Effector memory CD4-positive, alpha-beta T cell (primary cell): ENCODE results near the gene LGALS9B.
"Not testable (repeated sequence)": the region's sequence is repeated elsewhere in the genome, so short reads cannot be mapped to it uniquely, and the experiment has no call there.

Experiments used
- DNase-seq, 3 donors: peaks; one replicate each; pipeline ENCODE4 v3.0.0-alpha.2; 2020
- H3K27ac ChIP-seq: 2 replicates; pipeline ENCODE4 v1.7.0; 2013; ENCODE audit warnings: mild to moderate bottlenecking, low read length, moderate library complexity; ENCODE audit not compliant: insufficient read depth, poor library complexity, severe bottlenecking
- H3K27me3 ChIP-seq: replicated peaks from 2 replicates; pipeline ENCODE4 v1.7.0; 2013; ENCODE audit warnings: mild to moderate bottlenecking, low read length; ENCODE audit not compliant: insufficient read depth, control insufficient read depth, poor library complexity, severe bottlenecking
- H3K36me3 ChIP-seq: 2 replicates; pipeline ENCODE4 v1.7.0; 2013; ENCODE audit warnings: mild to moderate bottlenecking, low read length, moderate library complexity; ENCODE audit not compliant: control insufficient read depth, insufficient read depth
- H3K4me1 ChIP-seq: 2 replicates; pipeline ENCODE4 v1.7.0; 2013; ENCODE audit warnings: low read length, mild to moderate bottlenecking; ENCODE audit not compliant: control insufficient read depth, insufficient read depth, poor library complexity, severe bottlenecking
- H3K4me3 ChIP-seq: 2 replicates; pipeline ENCODE4 v1.7.0; 2013; ENCODE audit warnings: low read length, low read depth, mild to moderate bottlenecking; ENCODE audit not compliant: insufficient read depth, poor library complexity, severe bottlenecking
- H3K9me3 ChIP-seq: 2 replicates; pipeline ENCODE4 v1.7.0; 2013; ENCODE audit warnings: mild to moderate bottlenecking, low read length, moderate library complexity; ENCODE audit not compliant: control insufficient read depth

The LGALS9B gene

DNA sequence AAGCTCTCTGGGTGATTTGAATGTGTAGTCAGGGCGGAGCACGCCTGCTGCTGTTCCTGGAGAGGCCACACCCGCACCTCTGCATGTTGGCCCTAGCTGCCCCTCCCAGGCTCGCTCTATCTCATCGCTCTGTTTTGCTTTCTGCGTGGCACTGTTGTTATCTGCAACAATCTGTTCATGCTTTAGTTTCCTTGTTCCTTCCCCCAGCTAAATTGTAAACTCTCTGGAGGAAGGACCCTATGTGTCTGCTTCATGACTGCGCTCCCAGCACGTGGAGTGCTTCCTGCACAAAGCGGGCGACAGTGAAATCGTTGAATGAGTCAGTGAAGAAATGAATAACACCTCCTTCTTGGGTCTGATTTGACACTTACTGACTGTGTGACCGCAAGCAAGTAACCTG, 16.5 kb downstream of the LGALS9B start:
- DNase-seq, H3K4me3 ChIP-seq: not testable (repeated sequence)

GRCh38 chr17:20447534-20448321, 19.6 kb downstream of the LGALS9B start:
- DNase-seq, H3K4me3 ChIP-seq, H3K27me3 ChIP-seq, H3K9me3 ChIP-seq, H3K4me1 ChIP-seq, H3K36me3 ChIP-seq, H3K27ac ChIP-seq: not testable (repeated sequence)

More for the DNA sequence above, 16.5 kb downstream of the LGALS9B start:
- H3K27ac ChIP-seq, H3K9me3 ChIP-seq, H3K4me1 ChIP-seq, H3K27me3 ChIP-seq, H3K36me3 ChIP-seq: not testable (repeated sequence)

GRCh38 chr17:20446895-20447294, 20.4 kb downstream of the LGALS9B start:
- DNase-seq, H3K9me3 ChIP-seq: not testable (repeated sequence)

GRCh38 chr17:20444581-20445236, 22.6 kb downstream of the LGALS9B start:
- not testable (repeated sequence) for DNase-seq, H3K9me3 ChIP-seq, H3K4me3 ChIP-seq, H3K27ac ChIP-seq, H3K36me3 ChIP-seq, H3K4me1 ChIP-seq, H3K27me3 ChIP-seq

More at GRCh38 chr17:20446895-20447294, 20.4 kb downstream of the LGALS9B start:
- H3K27ac ChIP-seq, H3K27me3 ChIP-seq, H3K4me1 ChIP-seq, H3K36me3 ChIP-seq, H3K4me3 ChIP-seq: not testable (repeated sequence)

GRCh38 chr17:20444173-20444572, 23.2 kb downstream of the LGALS9B start:
- H3K4me1 ChIP-seq, H3K36me3 ChIP-seq, H3K9me3 ChIP-seq, H3K27ac ChIP-seq, H3K27me3 ChIP-seq, DNase-seq, H3K4me3 ChIP-seq: not testable (repeated sequence)

DNA sequence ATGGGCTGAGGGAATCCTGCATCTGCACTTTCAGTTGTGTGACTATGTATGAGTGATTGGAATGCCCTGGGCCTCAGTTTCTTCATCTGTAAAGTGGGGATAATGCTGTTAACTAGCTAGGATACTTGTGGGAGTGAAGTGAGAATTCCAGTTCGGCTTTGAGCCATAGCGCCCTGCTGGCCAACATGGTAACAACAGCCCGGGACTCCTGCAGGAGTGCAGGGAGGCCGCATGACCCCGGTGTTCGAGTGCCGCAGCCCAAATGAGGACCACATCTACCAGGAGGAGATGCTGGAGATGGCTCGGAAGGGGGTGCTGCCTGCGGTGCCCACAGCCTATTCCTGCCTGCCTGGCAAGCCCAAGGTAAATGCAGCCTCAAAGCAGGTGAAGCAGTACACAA, 23.7 kb downstream of the LGALS9B start:
- not testable (repeated sequence) for H3K4me3 ChIP-seq, H3K27me3 ChIP-seq, DNase-seq, H3K4me1 ChIP-seq, H3K27ac ChIP-seq, H3K36me3 ChIP-seq, H3K9me3 ChIP-seq

GRCh38 chr17:20440665-20441064, 26.7 kb downstream of the LGALS9B start:
- not testable (repeated sequence) for H3K4me1 ChIP-seq, H3K36me3 ChIP-seq, H3K27me3 ChIP-seq, H3K27ac ChIP-seq, H3K4me3 ChIP-seq, DNase-seq, H3K9me3 ChIP-seq

- not testable (repeated sequence) for H3K27ac ChIP-seq, H3K9me3 ChIP-seq, DNase-seq, H3K4me3 ChIP-seq, H3K4me1 ChIP-seq, H3K36me3 ChIP-seq, H3K27me3 ChIP-seq
These were observed 32.2 kb downstream of the LGALS9B start for GRCh38 chr17:20435166-20435565.

DNA sequence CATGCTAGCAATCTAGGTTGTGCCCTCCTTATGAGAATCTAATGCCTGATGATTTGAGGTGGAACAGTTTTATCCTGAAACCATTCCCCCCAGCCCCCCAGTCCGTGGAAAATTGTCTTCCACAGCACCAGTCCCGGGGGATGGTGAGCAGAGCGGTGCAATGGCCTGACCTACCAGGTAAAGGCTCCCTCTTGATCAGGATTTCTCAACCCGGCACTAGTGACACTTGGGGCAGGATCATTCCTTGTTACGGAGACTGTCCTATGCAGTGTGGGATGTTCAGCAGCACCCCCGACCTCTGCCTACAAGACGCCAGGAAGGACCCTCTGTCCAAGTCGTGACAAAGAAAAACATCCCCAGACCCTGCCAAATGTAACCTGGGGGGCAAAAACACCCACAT, 34.0 kb downstream of the LGALS9B start:
- H3K27me3 ChIP-seq, H3K36me3 ChIP-seq, H3K9me3 ChIP-seq, DNase-seq, H3K4me1 ChIP-seq, H3K27ac ChIP-seq, H3K4me3 ChIP-seq: not testable (repeated sequence)

- not testable (repeated sequence) for H3K27me3 ChIP-seq, H3K36me3 ChIP-seq, DNase-seq, H3K27ac ChIP-seq, H3K4me3 ChIP-seq, H3K4me1 ChIP-seq, H3K9me3 ChIP-seq
These were observed 40.1 kb downstream of the LGALS9B start for GRCh38 chr17:20427264-20427663.
